Prostate gland (tissue), 2 donors: ENCODE results near the gene EIF2S2.

Source experiments
- CTCF ChIP-seq, 4 experiments: fragments of 200-600 bp in 2 of 4; fragments of 450-650 bp in 2 of 4; sonication (generic) in 2 of 4; IDR thresholded peaks; 1 replicate in 3 of 4; 2 replicates in 1 of 4; pipeline ENCODE4 v1.5.1; 2016 to 2019; ENCODE audit warnings: antibody characterized with exemption in 4 of 4, mild to moderate bottlenecking in 2 of 4, moderate library complexity in 2 of 4
- POLR2AphosphoS5 ChIP-seq: sonication (generic); formaldehyde crosslinking; IDR thresholded peaks from one replicate; pipeline ENCODE4 v1.6.1; 2017; ENCODE audit warnings: antibody characterized with exemption

- TF ChIP-seq POLR2AphosphoS5 (no peak), CTCF (IDR thresholded peaks at IDR 0.05) (no peak)
These were observed 10.4 kb upstream of the EIF2S2 start for GRCh38 chr20:34122274-34122980.
